ENCODE results near the gene RPS6KA4.

RPS6KA4 gene

GRCh38 chr11:64318766-64319761 is 39.9 kb upstream of the RPS6KA4 start:
- no peak for DNase-seq
- peaks cover 15% of the 10 kb centered on the region for H4K20me1 ChIP-seq (ENCODE audit: insufficient read depth, low read length)
- H2AFZ ChIP-seq (ENCODE audit: low read depth, low read length): peak overlapping the region; percentile 91; the same call in 1 of the 2 replicates

GRCh38 chr11:64320556-64320955 is 38.4 kb upstream of the RPS6KA4 start:
- no peak overlapping the region for H3K4me3 ChIP-seq (ENCODE audit: low read depth in 1 of 2, low read length in 2 of 2)
- no peak overlapping the region for H3K9ac ChIP-seq (ENCODE audit: low read depth, low read length)
- TF ChIP-seq EZH2 (IDR thresholded peaks at IDR 0.05; ENCODE audit: borderline replicate concordance, low read depth, low read length, severe bottlenecking): no peak
- no peak for TF ChIP-seq CTCF (IDR thresholded peaks at IDR 0.05; ENCODE audit: borderline replicate concordance, extremely low read depth, low read length, poor library complexity, severe bottlenecking)

More at GRCh38 chr11:64318766-64319761, 39.9 kb upstream of the RPS6KA4 start:
- Histone ChIP-seq H3K4me1 (ENCODE audit: insufficient read depth, low read length) (peaks cover 47% of the 10 kb centered on the region), H3K27ac (ENCODE audit: low read length) (peak overlapping the region; percentile 91), H3K4me3 (ENCODE audit: low read depth in 1 of 2, low read length in 2 of 2) (peak overlapping the region; percentile 52 to 71; a peak in 3 of 4 replicates), H3K9ac (ENCODE audit: low read depth, low read length) (peak overlapping the region; percentile 87), H3K79me2 (ENCODE audit: insufficient read depth, low read length) (peaks cover 40% of the 10 kb centered on the region), H3K36me3 (ENCODE audit: insufficient read depth, low read length) (peaks cover 42% of the 10 kb centered on the region), H3K9me3 (ENCODE audit: insufficient read depth, low read length, severe bottlenecking) (no peaks in the 10 kb centered on the region), H3K27me3 (ENCODE audit: insufficient read depth, low read length, poor library complexity) (no peaks in the 10 kb centered on the region), H3K4me2 (ENCODE audit: insufficient read depth, low read length) (peak overlapping the region; percentile 66)
- no peak for ATAC-seq (ENCODE audit: insufficient read depth, low read depth)
- TF ChIP-seq CTCF (IDR thresholded peaks at IDR 0.05; ENCODE audit: borderline replicate concordance, extremely low read depth, low read length, poor library complexity, severe bottlenecking) (no peak), EZH2 (IDR thresholded peaks at IDR 0.05; ENCODE audit: borderline replicate concordance, low read depth, low read length, severe bottlenecking) (no peak)

GRCh38 chr11:64321026-64321425 is 37.9 kb upstream of the RPS6KA4 start:
- Histone ChIP-seq H2AFZ (ENCODE audit: low read depth, low read length) (no peak overlapping the region), H3K4me2 (ENCODE audit: insufficient read depth, low read length) (no peak overlapping the region), H3K9me3 (ENCODE audit: insufficient read depth, low read length, severe bottlenecking) (no peaks in the 10 kb centered on the region), H3K9ac (ENCODE audit: low read depth, low read length) (no peak overlapping the region), H3K4me1 (ENCODE audit: insufficient read depth, low read length) (peaks cover 35% of the 10 kb centered on the region), H3K79me2 (ENCODE audit: insufficient read depth, low read length) (peaks cover 29% of the 10 kb centered on the region), H3K27ac (ENCODE audit: low read length) (no peak overlapping the region), H4K20me1 (ENCODE audit: insufficient read depth, low read length) (peaks cover 14% of the 10 kb centered on the region), H3K27me3 (ENCODE audit: insufficient read depth, low read length, poor library complexity) (no peaks in the 10 kb centered on the region), H3K36me3 (ENCODE audit: insufficient read depth, low read length) (peaks cover 22% of the 10 kb centered on the region), H3K4me3 (ENCODE audit: low read depth in 1 of 2, low read length in 2 of 2) (no peak overlapping the region)
- DNase-seq: no peak
- TF ChIP-seq EZH2 (IDR thresholded peaks at IDR 0.05; ENCODE audit: borderline replicate concordance, low read depth, low read length, severe bottlenecking) (no peak), CTCF (IDR thresholded peaks at IDR 0.05; ENCODE audit: borderline replicate concordance, extremely low read depth, low read length, poor library complexity, severe bottlenecking) (no peak)
- no peak for ATAC-seq (ENCODE audit: insufficient read depth, low read depth)

More at GRCh38 chr11:64320556-64320955, 38.4 kb upstream of the RPS6KA4 start:
- H3K4me1 ChIP-seq (ENCODE audit: insufficient read depth, low read length): peaks cover 40% of the 10 kb centered on the region
- DNase-seq (no peak), ATAC-seq (ENCODE audit: insufficient read depth, low read depth) (no peak)
- peaks cover 15% of the 10 kb centered on the region for H4K20me1 ChIP-seq (ENCODE audit: insufficient read depth, low read length)
- peaks cover 27% of the 10 kb centered on the region for H3K36me3 ChIP-seq (ENCODE audit: insufficient read depth, low read length)
- H3K4me2 ChIP-seq (ENCODE audit: insufficient read depth, low read length): no peak overlapping the region; the same call in 1 of the 2 replicates
- no peaks in the 10 kb centered on the region for H3K9me3 ChIP-seq (ENCODE audit: insufficient read depth, low read length, severe bottlenecking)
- H3K27me3 ChIP-seq (ENCODE audit: insufficient read depth, low read length, poor library complexity): no peaks in the 10 kb centered on the region
- peaks cover 33% of the 10 kb centered on the region for H3K79me2 ChIP-seq (ENCODE audit: insufficient read depth, low read length)
- no peak overlapping the region for H2AFZ ChIP-seq (ENCODE audit: low read depth, low read length)
- no peak overlapping the region for H3K27ac ChIP-seq (ENCODE audit: low read length)
